ENCODE measurements around the gene NLRC3. TPM values are rescaled to one million over a fixed set of nuclear protein-coding genes. Genes with fewer than 3 reads are reported as not detected.

NLRC3 gene
- polyA plus RNA-seq, 1 of the 3 experiments (the other 2 are of a cell fraction): not detected

DNA sequence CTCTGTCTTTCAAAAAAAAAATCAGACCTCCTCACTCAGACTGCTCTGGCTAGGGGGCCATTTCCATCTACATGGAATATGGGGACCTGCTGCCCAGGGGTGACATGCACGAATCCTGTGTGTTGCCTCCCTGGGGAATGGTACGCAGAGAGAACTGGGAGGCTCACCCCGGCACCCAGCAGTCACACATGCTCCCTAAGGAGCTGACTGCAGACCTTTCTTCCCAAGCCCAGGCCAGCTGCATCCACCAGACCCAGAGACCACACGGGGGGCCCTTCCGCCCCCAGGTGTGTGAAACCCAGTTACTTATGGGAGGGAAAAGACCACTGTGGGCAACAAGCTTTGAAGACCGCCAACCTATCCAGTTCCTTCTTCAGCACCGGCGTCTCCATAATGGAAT is 7.2 kb upstream of the NLRC3 start (continued):
- TF ChIP-seq, protein P1, sequence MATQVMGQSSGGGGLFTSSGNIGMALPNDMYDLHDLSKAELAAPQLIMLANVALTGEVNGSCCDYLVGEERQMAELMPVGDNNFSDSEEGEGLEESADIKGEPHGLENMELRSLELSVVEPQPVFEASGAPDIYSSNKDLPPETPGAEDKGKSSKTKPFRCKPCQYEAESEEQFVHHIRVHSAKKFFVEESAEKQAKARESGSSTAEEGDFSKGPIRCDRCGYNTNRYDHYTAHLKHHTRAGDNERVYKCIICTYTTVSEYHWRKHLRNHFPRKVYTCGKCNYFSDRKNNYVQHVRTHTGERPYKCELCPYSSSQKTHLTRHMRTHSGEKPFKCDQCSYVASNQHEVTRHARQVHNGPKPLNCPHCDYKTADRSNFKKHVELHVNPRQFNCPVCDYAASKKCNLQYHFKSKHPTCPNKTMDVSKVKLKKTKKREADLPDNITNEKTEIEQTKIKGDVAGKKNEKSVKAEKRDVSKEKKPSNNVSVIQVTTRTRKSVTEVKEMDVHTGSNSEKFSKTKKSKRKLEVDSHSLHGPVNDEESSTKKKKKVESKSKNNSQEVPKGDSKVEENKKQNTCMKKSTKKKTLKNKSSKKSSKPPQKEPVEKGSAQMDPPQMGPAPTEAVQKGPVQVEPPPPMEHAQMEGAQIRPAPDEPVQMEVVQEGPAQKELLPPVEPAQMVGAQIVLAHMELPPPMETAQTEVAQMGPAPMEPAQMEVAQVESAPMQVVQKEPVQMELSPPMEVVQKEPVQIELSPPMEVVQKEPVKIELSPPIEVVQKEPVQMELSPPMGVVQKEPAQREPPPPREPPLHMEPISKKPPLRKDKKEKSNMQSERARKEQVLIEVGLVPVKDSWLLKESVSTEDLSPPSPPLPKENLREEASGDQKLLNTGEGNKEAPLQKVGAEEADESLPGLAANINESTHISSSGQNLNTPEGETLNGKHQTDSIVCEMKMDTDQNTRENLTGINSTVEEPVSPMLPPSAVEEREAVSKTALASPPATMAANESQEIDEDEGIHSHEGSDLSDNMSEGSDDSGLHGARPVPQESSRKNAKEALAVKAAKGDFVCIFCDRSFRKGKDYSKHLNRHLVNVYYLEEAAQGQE (IDR thresholded peaks at IDR 0.05; ENCODE audit: low read depth, low read length): no peak
- TF ChIP-seq, protein P2, sequence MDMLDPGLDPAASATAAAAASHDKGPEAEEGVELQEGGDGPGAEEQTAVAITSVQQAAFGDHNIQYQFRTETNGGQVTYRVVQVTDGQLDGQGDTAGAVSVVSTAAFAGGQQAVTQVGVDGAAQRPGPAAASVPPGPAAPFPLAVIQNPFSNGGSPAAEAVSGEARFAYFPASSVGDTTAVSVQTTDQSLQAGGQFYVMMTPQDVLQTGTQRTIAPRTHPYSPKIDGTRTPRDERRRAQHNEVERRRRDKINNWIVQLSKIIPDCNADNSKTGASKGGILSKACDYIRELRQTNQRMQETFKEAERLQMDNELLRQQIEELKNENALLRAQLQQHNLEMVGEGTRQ (IDR thresholded peaks at IDR 0.05; ENCODE audit: borderline replicate concordance, low read depth, low read length): no peak

DNA sequence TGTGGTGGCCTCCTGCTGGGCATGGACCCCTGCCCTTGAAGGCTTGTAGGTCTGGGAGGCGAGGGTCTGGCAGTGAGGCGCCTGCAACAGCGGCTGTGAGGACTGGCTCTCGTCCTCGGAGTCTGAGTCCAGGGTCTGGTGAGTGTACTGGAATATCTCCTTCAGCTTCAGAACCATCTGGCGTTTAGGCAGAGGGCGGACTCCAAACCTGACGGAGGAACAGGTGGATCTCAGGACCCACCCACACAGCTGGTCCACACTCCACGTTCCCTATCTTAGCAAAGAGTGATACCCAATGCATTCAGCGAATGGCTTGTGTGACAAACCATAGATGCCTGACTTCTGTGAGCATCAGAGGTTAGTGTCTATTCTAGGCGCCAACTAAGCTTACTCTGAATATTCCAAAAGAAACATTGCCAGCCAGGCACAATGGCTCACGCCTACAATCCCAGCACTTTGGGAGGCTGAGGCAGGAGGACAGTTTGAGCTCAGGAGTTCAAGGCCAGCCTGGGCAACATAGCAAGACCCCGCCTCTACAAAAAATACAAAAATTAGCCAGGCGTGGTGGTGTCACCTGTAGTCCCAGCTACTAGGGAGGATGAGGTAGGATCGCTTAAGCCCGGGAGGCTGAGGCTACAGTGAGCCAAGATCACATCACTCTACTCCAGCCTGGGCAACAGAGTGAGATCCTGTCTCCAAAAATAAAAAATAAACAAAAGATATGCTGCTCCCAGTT is 6.3 kb upstream of the NLRC3 start:
- DNase-seq: no peak
- POLR2A ChIA-PET: no interaction called here
- no peaks in the 10 kb centered on the region for H3K9me2 ChIP-seq
- H3K79me2 ChIP-seq (ENCODE audit: insufficient read depth): no peaks in the 10 kb centered on the region
- no peak overlapping the region for H3K27ac ChIP-seq (ENCODE audit: low read depth in 2 of 2, low read length in 1 of 2)
- no peak overlapping the region for H3K9ac ChIP-seq
- H3K9me3 ChIP-seq: no peaks in the 10 kb centered on the region
- TF ChIP-seq NRF1 (IDR thresholded peaks at IDR 0.05; ENCODE audit: low read depth, low read length): no peak
- no peak for TF ChIP-seq NFIC (IDR thresholded peaks at IDR 0.05; ENCODE audit: borderline replicate concordance)
- TF ChIP-seq, protein P2 (IDR thresholded peaks at IDR 0.05; ENCODE audit: borderline replicate concordance, low read depth, low read length): no peak
- no peak for TF ChIP-seq GABPA (IDR thresholded peaks at IDR 0.05; ENCODE audit: low read depth)
- TF ChIP-seq, protein P1 (IDR thresholded peaks at IDR 0.05; ENCODE audit: low read depth, low read length): no peak
- TF ChIP-seq MAX (IDR thresholded peaks at IDR 0.05; ENCODE audit: low read depth): no peak
- no peak for TF ChIP-seq TCF12 (IDR thresholded peaks at IDR 0.05)
- TF ChIP-seq, protein P3, sequence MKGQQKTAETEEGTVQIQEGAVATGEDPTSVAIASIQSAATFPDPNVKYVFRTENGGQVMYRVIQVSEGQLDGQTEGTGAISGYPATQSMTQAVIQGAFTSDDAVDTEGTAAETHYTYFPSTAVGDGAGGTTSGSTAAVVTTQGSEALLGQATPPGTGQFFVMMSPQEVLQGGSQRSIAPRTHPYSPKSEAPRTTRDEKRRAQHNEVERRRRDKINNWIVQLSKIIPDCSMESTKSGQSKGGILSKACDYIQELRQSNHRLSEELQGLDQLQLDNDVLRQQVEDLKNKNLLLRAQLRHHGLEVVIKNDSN (IDR thresholded peaks at IDR 0.05; ENCODE audit: borderline replicate concordance, low read depth): no peak
- TF ChIP-seq TAF1 (IDR thresholded peaks at IDR 0.05; ENCODE audit: borderline replicate concordance, low read depth, low read length): no peak
- no peak for TF ChIP-seq SIN3A (IDR thresholded peaks at IDR 0.05; ENCODE audit: borderline replicate concordance, low read depth, low read length)
- TF ChIP-seq FOSL2 (IDR thresholded peaks at IDR 0.05; ENCODE audit: borderline replicate concordance, low read depth): no peak
- WGBS (ENCODE audit: low lambda C conversion rate): 97% methylated on average over 16 of the region's 16 CpGs
- no peaks in the 10 kb centered on the region for H4K20me1 ChIP-seq (ENCODE audit: insufficient read depth)
- no peaks in the 10 kb centered on the region for H3F3A ChIP-seq (replicated peaks; ENCODE audit: insufficient read depth)
- H2AFZ ChIP-seq (ENCODE audit: low read depth): no peak overlapping the region
- H3K4me1 ChIP-seq (ENCODE audit: control insufficient read depth in 1 of 2, insufficient read depth in 2 of 2, low read depth in 1 of 2, low read length in 1 of 2): no peaks in the 10 kb centered on the region; a peak in 1 of 4 replicates
- CTCF ChIA-PET: no interaction called here
- peaks cover 0 to 10% of the 10 kb centered on the region in 2 experiments for H3K36me3 ChIP-seq (replicated peaks in 1 of 2; ENCODE audit: control insufficient read depth in 1 of 2, insufficient read depth in 2 of 2, low read length in 1 of 2)
- H3K27me3 ChIP-seq (ENCODE audit: insufficient read depth): no peaks in the 10 kb centered on the region
- H3K4me3 ChIP-seq (ENCODE audit: low read depth in 2 of 2, low read length in 1 of 2): no peak overlapping the region
- no peak overlapping the region for H3K4me2 ChIP-seq
